GM23338 (cell line): Measurements from ENCODE around the gene MRPL44. TPM values are rescaled to one million over a fixed set of nuclear protein-coding genes. Genes with fewer than 3 reads are reported as not detected.

Experiments
- ATAC-seq: fragments of 200-7000 bp; cut with Tn5 transposase; 3 replicates; pipeline ENCODE4 v1.9.1; 2020
- DNase-seq: peaks from one replicate; pipeline ENCODE4 v3.0.0-alpha.2; 2015; ENCODE audit warnings: low spot score
- H2AFZ ChIP-seq: fragments of 200-600 bp; sonication (generic); 2 replicates; pipeline ENCODE4 v1.8.0; 2016; ENCODE audit warnings: antibody characterized with exemption, mild to moderate bottlenecking, moderate library complexity
- H3F3A ChIP-seq: fragments of 200-600 bp; sonication (generic); replicated peaks from 2 replicates; pipeline ENCODE4 v1.8.0; 2017; ENCODE audit warnings: antibody characterized with exemption, mixed run types, low read depth
- H3K27ac ChIP-seq: fragments of 200-600 bp; sonication (generic); 2 replicates; pipeline ENCODE4 v1.6.1; 2016; ENCODE audit warnings: low read depth
- H3K27me3 ChIP-seq: fragments of 200-600 bp; sonication (generic); 2 replicates; pipeline ENCODE4 v1.8.0; 2016; ENCODE audit warnings: mild to moderate bottlenecking, mixed run types, moderate library complexity; ENCODE audit not compliant: insufficient read depth
- H3K36me3 ChIP-seq: fragments of 200-600 bp; sonication (generic); 2 replicates; pipeline ENCODE4 v1.8.0; 2016; ENCODE audit warnings: mild to moderate bottlenecking; ENCODE audit not compliant: insufficient read depth
- H3K4me1 ChIP-seq: fragments of 200-600 bp; sonication (generic); 2 replicates; pipeline ENCODE4 v1.8.0; 2016; ENCODE audit warnings: mild to moderate bottlenecking, moderate library complexity; ENCODE audit not compliant: insufficient read depth
- H3K4me2 ChIP-seq: fragments of 200-600 bp; sonication (generic); 2 replicates; pipeline ENCODE4 v1.7.1; 2017; ENCODE audit warnings: mixed run types
- H3K4me3 ChIP-seq: fragments of 200-600 bp; sonication (generic); 2 replicates; pipeline ENCODE4 v1.6.1; 2016; ENCODE audit warnings: mixed run types
- H3K79me2 ChIP-seq: fragments of 200-600 bp; sonication (generic); replicated peaks from 2 replicates; pipeline ENCODE4 v1.8.0; 2017; ENCODE audit warnings: mild to moderate bottlenecking; ENCODE audit not compliant: insufficient read depth
- H3K9me2 ChIP-seq: fragments of 200-600 bp; sonication (generic); 2 replicates; pipeline ENCODE4 v1.8.0; 2017; ENCODE audit not compliant: insufficient read depth
- H4K20me1 ChIP-seq: fragments of 200-600 bp; sonication (generic); replicated peaks from 2 replicates; pipeline ENCODE4 v1.8.0; 2017; ENCODE audit warnings: mild to moderate bottlenecking; ENCODE audit not compliant: insufficient read depth
- H3K27ac Mint-ChIP-seq: 2 replicates; pipeline ENCODE4 v1.8.0; 2020; ENCODE audit warnings: inconsistent platforms, mild to moderate bottlenecking, moderate library complexity, mixed read lengths
- H3K27me3 Mint-ChIP-seq: 3 replicates; pipeline ENCODE4 v1.8.0; 2022; ENCODE audit warnings: low read depth, mild to moderate bottlenecking, moderate library complexity, mixed read lengths, inconsistent platforms; ENCODE audit not compliant: insufficient read depth, poor library complexity
- H3K36me3 Mint-ChIP-seq: 3 replicates; pipeline ENCODE4 v1.8.0; 2021; ENCODE audit warnings: low read depth, mild to moderate bottlenecking, inconsistent platforms, moderate library complexity, mixed read lengths
- H3K4me1 Mint-ChIP-seq: 3 replicates; pipeline ENCODE4 v1.8.0; 2020; ENCODE audit warnings: mild to moderate bottlenecking, inconsistent platforms, mixed read lengths
- H3K4me3 Mint-ChIP-seq: 3 replicates; pipeline ENCODE4 v1.8.0; 2021; ENCODE audit warnings: moderate library complexity, mild to moderate bottlenecking, inconsistent platforms, mixed read lengths
- H3K9me3 Mint-ChIP-seq: 3 replicates; pipeline ENCODE4 v1.8.0; 2020; ENCODE audit warnings: moderate library complexity, mild to moderate bottlenecking, inconsistent platforms, mixed read lengths
- CREB1 ChIP-seq: fragments of 250-450 bp; sonication (Bioruptor Pico); IDR thresholded peaks from 2 replicates; pipeline ENCODE4 v1.5.0; 2020; ENCODE audit warnings: low read depth, mild to moderate bottlenecking, moderate library complexity
- ETS1 ChIP-seq: IDR thresholded peaks from 2 replicates; pipeline ENCODE4 v1.6.1; 2016; ENCODE audit warnings: antibody characterized with exemption
- EZH2 ChIP-seq: fragments of 200-600 bp; sonication (generic); IDR thresholded peaks from one replicate; pipeline ENCODE4 v1.8.0; 2017; ENCODE audit warnings: antibody characterized with exemption, mild to moderate bottlenecking, low read depth; ENCODE audit not compliant: unreplicated experiment
- EZH2phosphoT487 ChIP-seq: fragments of 200-600 bp; sonication (generic); IDR thresholded peaks from one replicate; pipeline ENCODE4 v1.8.1; 2018; ENCODE audit warnings: antibody characterized with exemption; ENCODE audit not compliant: unreplicated experiment
- JUNB ChIP-seq: IDR thresholded peaks from one replicate; pipeline ENCODE4 v1.6.1; 2016; ENCODE audit warnings: antibody characterized with exemption; ENCODE audit not compliant: unreplicated experiment
- NANOG ChIP-seq: IDR thresholded peaks from 2 replicates; pipeline ENCODE4 v1.6.1; 2016; ENCODE audit warnings: antibody characterized with exemption, borderline replicate concordance
- POLR2AphosphoS5 ChIP-seq: IDR thresholded peaks from 2 replicates; pipeline ENCODE4 v1.6.1; 2016; ENCODE audit warnings: antibody characterized with exemption, low read depth
- REST ChIP-seq: IDR thresholded peaks from one replicate; pipeline ENCODE4 v1.6.1; 2018; ENCODE audit warnings: antibody characterized with exemption; ENCODE audit not compliant: unreplicated experiment
- STAT1 ChIP-seq: IDR thresholded peaks from one replicate; pipeline ENCODE4 v1.6.1; 2016; ENCODE audit warnings: antibody characterized with exemption; ENCODE audit not compliant: unreplicated experiment
- ZNF114 ChIP-seq: fragments of 250-450 bp; sonication (Bioruptor Pico); IDR thresholded peaks from 2 replicates; pipeline ENCODE4 v1.5.0; 2020; ENCODE audit warnings: mild to moderate bottlenecking, moderate library complexity
- ZNF331 ChIP-seq: fragments of 250-450 bp; sonication (Bioruptor Pico); IDR thresholded peaks from 2 replicates; pipeline ENCODE4 v1.5.0; 2020; ENCODE audit warnings: low read depth, mild to moderate bottlenecking, moderate library complexity
- ZNF462 ChIP-seq: fragments of 250-450 bp; sonication (Bioruptor Pico); IDR thresholded peaks from 2 replicates; pipeline ENCODE4 v1.5.0; 2020; ENCODE audit warnings: mild to moderate bottlenecking, moderate library complexity
- polyA plus RNA-seq: library from polyadenylated mRNA; unstranded; fragments of >200 nt; fragmentation: Nextera tagmentation; extraction: Ambion mirVana; gene quantifications from 2 replicates; pipeline ENCODE4 v1.2.1, GENCODE V29; 2016
- total RNA-seq: library from RNA; depleted of rRNA; stranded (reverse); fragments of >200 nt; shearing (Covaris generic); gene quantifications from 2 replicates; pipeline ENCODE4 v1.2.3, GENCODE V29; 2014
- TF ChIP-seq, protein P1 (sequence below), 2 experiments: fragments of 200-600 bp in 1 of 2; sonication (generic) in 1 of 2; conservative IDR thresholded peaks; 2 replicates each; pipeline versions ENCODE4 v1.5.1 to v1.6.1; 2016 to 2017; ENCODE audit warnings: antibody characterized with exemption in 2 of 2, low read depth in 2 of 2, mild to moderate bottlenecking in 2 of 2, moderate library complexity in 1 of 2

The MRPL44 gene
- total and polyA plus RNA-seq, 2 experiments from 2014 or later: 38.4 to 55.8 TPM

GRCh38 chr2:224004105-224004695, 46.9 kb downstream of the MRPL44 start:
- H3K4me3 Mint-ChIP-seq: no peak overlapping the region
- H3K27ac ChIP-seq: no peak overlapping the region
- no peak overlapping the region for H3K4me2 ChIP-seq
- H4K20me1 ChIP-seq: no peaks in the 10 kb centered on the region
- no peaks in the 10 kb centered on the region for H3F3A ChIP-seq
- H3K27ac Mint-ChIP-seq: no peak overlapping the region
- H3K4me1 Mint-ChIP-seq: peaks cover 31% of the 10 kb centered on the region
- no peaks in the 10 kb centered on the region for H3K27me3 ChIP-seq
- H3K79me2 ChIP-seq: no peaks in the 10 kb centered on the region; the same call in 1 of the 2 replicates
- H3K4me1 ChIP-seq: peaks cover 21% of the 10 kb centered on the region
- no peaks in the 10 kb centered on the region; the same call in 2 of the 3 replicates for H3K9me3 Mint-ChIP-seq
- TF ChIP-seq ETS1 (no peak), EZH2 (no peak), JUNB (no peak), ZNF331 (CRISPR knock-in tag) (no peak), STAT1 (no peak), REST (no peak), ZNF114 (CRISPR knock-in tag) (no peak), POLR2AphosphoS5 (no peak), EZH2phosphoT487 (no peak), ZNF462 (no peak), CREB1 (CRISPR knock-in tag) (no peak), NANOG (no peak)
- TF ChIP-seq, protein P1, sequence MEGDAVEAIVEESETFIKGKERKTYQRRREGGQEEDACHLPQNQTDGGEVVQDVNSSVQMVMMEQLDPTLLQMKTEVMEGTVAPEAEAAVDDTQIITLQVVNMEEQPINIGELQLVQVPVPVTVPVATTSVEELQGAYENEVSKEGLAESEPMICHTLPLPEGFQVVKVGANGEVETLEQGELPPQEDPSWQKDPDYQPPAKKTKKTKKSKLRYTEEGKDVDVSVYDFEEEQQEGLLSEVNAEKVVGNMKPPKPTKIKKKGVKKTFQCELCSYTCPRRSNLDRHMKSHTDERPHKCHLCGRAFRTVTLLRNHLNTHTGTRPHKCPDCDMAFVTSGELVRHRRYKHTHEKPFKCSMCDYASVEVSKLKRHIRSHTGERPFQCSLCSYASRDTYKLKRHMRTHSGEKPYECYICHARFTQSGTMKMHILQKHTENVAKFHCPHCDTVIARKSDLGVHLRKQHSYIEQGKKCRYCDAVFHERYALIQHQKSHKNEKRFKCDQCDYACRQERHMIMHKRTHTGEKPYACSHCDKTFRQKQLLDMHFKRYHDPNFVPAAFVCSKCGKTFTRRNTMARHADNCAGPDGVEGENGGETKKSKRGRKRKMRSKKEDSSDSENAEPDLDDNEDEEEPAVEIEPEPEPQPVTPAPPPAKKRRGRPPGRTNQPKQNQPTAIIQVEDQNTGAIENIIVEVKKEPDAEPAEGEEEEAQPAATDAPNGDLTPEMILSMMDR (conservative IDR thresholded peaks at IDR 0.05; ENCODE audit: low read depth in 2 of 2): no peak
- peaks cover 3% of the 10 kb centered on the region; the same call in 1 of the 2 replicates for H3K36me3 ChIP-seq
- no peak for DNase-seq
- H3K9me2 ChIP-seq: 0 out of 2 replicates have a peak, but pooled peaks cover 3% of the 10 kb centered on the region
- no peak for ATAC-seq
- H3K27me3 Mint-ChIP-seq: peaks cover 4% of the 10 kb centered on the region
- no peak overlapping the region for H3K4me3 ChIP-seq
- peaks cover 21% of the 10 kb centered on the region for H3K36me3 Mint-ChIP-seq
- no peak overlapping the region for H2AFZ ChIP-seq
